ENCODE results near the gene RNF217. TPM values are rescaled to one million over a fixed set of nuclear protein-coding genes. Genes with fewer than 3 reads are reported as not detected.
"Not testable (repeated sequence)": the region's sequence is repeated elsewhere in the genome, so short reads cannot be mapped to it uniquely, and the experiment has no call there.

Gene RNF217
- total RNA-seq, 1 donor from 2014 or later, result 27.7 TPM

- DNase-seq (ENCODE audit: low read depth), result no peak
These were observed 95.4 kb downstream of the RNF217 start for GRCh38 chr6:125057392-125058246.

GRCh38 chr6:125058546-125058945 lies 96.3 kb downstream of the RNF217 start:
- no peak for DNase-seq (ENCODE audit: low read depth)

GRCh38 chr6:125063307-125063706 lies 101.1 kb downstream of the RNF217 start:
- no peak for DNase-seq (ENCODE audit: low read depth)

GRCh38 chr6:125066140-125066539 lies 103.9 kb downstream of the RNF217 start:
- peak; percentile 7 for DNase-seq (ENCODE audit: low read depth)

GRCh38 chr6:125066964-125067363 lies 104.7 kb downstream of the RNF217 start:
- DNase-seq (ENCODE audit: low read depth), result peak; percentile 85

GRCh38 chr6:125067552-125067951 lies 105.3 kb downstream of the RNF217 start:
- peak; percentile 19 for DNase-seq (ENCODE audit: low read depth)

- peak; percentile 16 for DNase-seq (ENCODE audit: low read depth)
These were observed 110.8 kb downstream of the RNF217 start for GRCh38 chr6:125073071-125073470.

- no peak for DNase-seq (ENCODE audit: low read depth)
These were observed 111.9 kb downstream of the RNF217 start for GRCh38 chr6:125074120-125074519.

- DNase-seq (ENCODE audit: low read depth), result not testable (repeated sequence)
These were observed 112.8 kb downstream of the RNF217 start for GRCh38 chr6:125075073-125075472.

GRCh38 chr6:125075741-125076481 lies 113.7 kb downstream of the RNF217 start:
- no peak for DNase-seq (ENCODE audit: low read depth)

- DNase-seq (ENCODE audit: low read depth), result no peak
These were observed 114.2 kb downstream of the RNF217 start for GRCh38 chr6:125076482-125076742.

- DNase-seq (ENCODE audit: low read depth), result no peak
These were observed 115.2 kb downstream of the RNF217 start for GRCh38 chr6:125077453-125077852.

- no peak for DNase-seq (ENCODE audit: low read depth)
These were observed 116.5 kb downstream of the RNF217 start for GRCh38 chr6:125078602-125079321.

GRCh38 chr6:125082908-125083683 lies 120.9 kb downstream of the RNF217 start:
- no peak for DNase-seq (ENCODE audit: low read depth)

- DNase-seq (ENCODE audit: low read depth), result no peak
These were observed 121.4 kb downstream of the RNF217 start for GRCh38 chr6:125083684-125083990.

GRCh38 chr6:125086716-125087115 lies 124.5 kb downstream of the RNF217 start:
- DNase-seq (ENCODE audit: low read depth), result no peak

GRCh38 chr6:125088963-125089362 lies 126.7 kb downstream of the RNF217 start:
- no peak for DNase-seq (ENCODE audit: low read depth)

- no peak for DNase-seq (ENCODE audit: low read depth)
These were observed 132.3 kb downstream of the RNF217 start for GRCh38 chr6:125094563-125094962.

GRCh38 chr6:125095580-125096301 lies 133.5 kb downstream of the RNF217 start:
- peak; percentile 64 for DNase-seq (ENCODE audit: low read depth)

- no peak for DNase-seq (ENCODE audit: low read depth)
These were observed 134.9 kb downstream of the RNF217 start for GRCh38 chr6:125097186-125097585.

- no peak for DNase-seq (ENCODE audit: low read depth)
These were observed 136.0 kb downstream of the RNF217 start for GRCh38 chr6:125098253-125098652.

Data from renal cortical epithelial cell (primary cell).